Left renal pelvis (tissue), 4 donors: ENCODE measurements around the gene PLD4. TPM values are rescaled to one million over a fixed set of nuclear protein-coding genes. Genes with fewer than 3 reads are reported as not detected.
"Not testable (repeated sequence)": the region's sequence is repeated elsewhere in the genome, so short reads cannot be mapped to it uniquely, and the experiment has no call there.

ENCODE experiments used
- DNase-seq, 4 donors: peaks; one replicate each; pipeline ENCODE4 v3.0.0-alpha.2; 2013; ENCODE audit warnings: low read depth in 4 of 4, low spot score in 3 of 4
- polyA plus RNA-seq, 4 donors: library from polyadenylated mRNA; unstranded; fragments of 120-200 nt; gene quantifications; one replicate each; pipeline ENCODE4 v1.2.1, GENCODE V29; 2013; ENCODE audit not compliant: insufficient read length in 4 of 4

Gene PLD4
- polyA plus RNA-seq, 4 donors, result 2.2 to 8.0 (median 3.4) TPM

- DNase-seq, result no peak
These were observed 38.5 kb upstream of the PLD4 start for GRCh38 chr14:104885973-104886689.

- DNase-seq, result no peak
These were observed 37.7 kb upstream of the PLD4 start for GRCh38 chr14:104886690-104887622.

- no peak for DNase-seq
These were observed 36.8 kb upstream of the PLD4 start for GRCh38 chr14:104887623-104888488.

GRCh38 chr14:104888489-104889374, 35.9 kb upstream of the PLD4 start:
- DNase-seq, result no peak

- DNase-seq, result no peak
These were observed 35.3 kb upstream of the PLD4 start for GRCh38 chr14:104889375-104889757.

- not testable (repeated sequence) for DNase-seq
These were observed 34.4 kb upstream of the PLD4 start for GRCh38 chr14:104890292-104890691.

- DNase-seq, result no peak
These were observed 33.5 kb upstream of the PLD4 start for GRCh38 chr14:104891121-104891551.

GRCh38 chr14:104891664-104892530, 32.8 kb upstream of the PLD4 start:
- DNase-seq, result no peak

GRCh38 chr14:104892531-104893434, 31.9 kb upstream of the PLD4 start:
- DNase-seq, result no peak

GRCh38 chr14:104893435-104894207, 31.1 kb upstream of the PLD4 start:
- no peak for DNase-seq

GRCh38 chr14:104894331-104895206, 30.1 kb upstream of the PLD4 start:
- DNase-seq, result no peak

GRCh38 chr14:104895207-104895785, 29.4 kb upstream of the PLD4 start:
- no peak for DNase-seq

GRCh38 chr14:104895786-104896661, 28.7 kb upstream of the PLD4 start:
- no peak for DNase-seq

- DNase-seq, result no peak
These were observed 27.1 kb upstream of the PLD4 start for GRCh38 chr14:104897330-104898194.
